HepG2 (cell line): Measurements from ENCODE around the gene NEAT1. TPM values are rescaled to one million over a fixed set of nuclear protein-coding genes. Genes with fewer than 3 reads are reported as not detected.

Source experiments
- ARID2 ChIP-seq: sonication (generic); formaldehyde crosslinking; IDR thresholded peaks from 2 replicates; pipeline ENCODE4 v1.8.1; 2022; ENCODE audit warnings: mild to moderate bottlenecking, missing genetic modification reagents, borderline replicate concordance
- CBX2 ChIP-seq, 2 experiments: fragments of 200-600 bp in 1 of 2; sonication (generic); formaldehyde crosslinking in 1 of 2; IDR thresholded peaks; 2 replicates each; pipeline versions ENCODE4 v1.7.0 to v1.8.1; 2018 to 2022; ENCODE audit warnings: low read depth in 2 of 2, low read length in 1 of 2, mild to moderate bottlenecking in 1 of 2, missing genetic modification reagents in 1 of 2
- EZH2 ChIP-seq: conservative IDR thresholded peaks from 2 replicates; pipeline ENCODE4 v1.6.1; 2012; ENCODE audit warnings: mild to moderate bottlenecking, low read depth, low read length, moderate library complexity
- FOXC1 ChIP-seq: sonication (generic); formaldehyde crosslinking; IDR thresholded peaks from 2 replicates; pipeline ENCODE4 v1.8.0; 2022; ENCODE audit warnings: mild to moderate bottlenecking, missing genetic modification reagents, borderline replicate concordance
- GATA4 ChIP-seq: sonication (generic); IDR thresholded peaks from 2 replicates; pipeline ENCODE4 v1.6.1; 2016; ENCODE audit warnings: antibody characterized with exemption, low read depth, borderline replicate concordance
- HMGXB3 ChIP-seq: sonication (generic); formaldehyde crosslinking; IDR thresholded peaks from 2 replicates; pipeline ENCODE4 v1.4.0; 2020; ENCODE audit warnings: missing genetic modification reagents, borderline replicate concordance
- KLF9 ChIP-seq: IDR thresholded peaks from 2 replicates; pipeline ENCODE4 v1.6.1; 2016; ENCODE audit warnings: low read depth
- LRRFIP1 ChIP-seq: sonication (generic); formaldehyde crosslinking; conservative IDR thresholded peaks from 2 replicates; pipeline ENCODE4 v1.4.0; 2020; ENCODE audit warnings: missing genetic modification reagents
- NFRKB ChIP-seq: fragments of 450-650 bp; IDR thresholded peaks from 2 replicates; pipeline ENCODE4 v1.6.1; 2017
- PAF1 ChIP-seq: IDR thresholded peaks from 2 replicates; pipeline ENCODE4 v1.6.1; 2016; ENCODE audit warnings: missing genetic modification reagents, missing compliant biosample characterization
- PTBP1 ChIP-seq: fragments of 200-400 bp; formaldehyde crosslinking; IDR thresholded peaks from 2 replicates; pipeline ENCODE4 v1.6.1; 2018; ENCODE audit warnings: low read length, low read depth; ENCODE audit not compliant: poor library complexity, severe bottlenecking
- SIN3A ChIP-seq: IDR thresholded peaks from 2 replicates; pipeline ENCODE4 v1.6.1; 2011; ENCODE audit warnings: low read depth, mild to moderate bottlenecking, control low read depth, low read length, borderline replicate concordance
- TCF7L2 ChIP-seq: IDR thresholded peaks from 2 replicates; pipeline ENCODE4 v1.6.1; 2011; ENCODE audit warnings: mild to moderate bottlenecking, low read depth, low read length, moderate library complexity
- ZFP36L2 ChIP-seq: sonication (generic); formaldehyde crosslinking; IDR thresholded peaks from 2 replicates; pipeline ENCODE4 v1.4.0; 2020; ENCODE audit warnings: missing genetic modification reagents
- ZNF260 ChIP-seq: sonication (generic); formaldehyde crosslinking; IDR thresholded peaks from 2 replicates; pipeline ENCODE4 v1.4.0; 2020; ENCODE audit warnings: missing genetic modification reagents, low read depth, mild to moderate bottlenecking, borderline replicate concordance
- ZNF335 ChIP-seq: sonication (generic); formaldehyde crosslinking; IDR thresholded peaks from 2 replicates; pipeline ENCODE4 v1.4.0; 2020; ENCODE audit warnings: missing genetic modification reagents
- ZNF501 ChIP-seq: sonication (generic); formaldehyde crosslinking; IDR thresholded peaks from 2 replicates; pipeline ENCODE4 v1.5.1; 2020; ENCODE audit warnings: mild to moderate bottlenecking, moderate library complexity, missing genetic modification reagents
- ZNF704 ChIP-seq: sonication (generic); formaldehyde crosslinking; IDR thresholded peaks from 2 replicates; pipeline ENCODE4 v1.8.1; 2023; ENCODE audit warnings: mild to moderate bottlenecking, inconsistent platforms, moderate library complexity, missing genetic modification reagents, borderline replicate concordance
- ZNF713 ChIP-seq: sonication (generic); formaldehyde crosslinking; IDR thresholded peaks from 2 replicates; pipeline ENCODE4 v1.4.0; 2020; ENCODE audit warnings: mild to moderate bottlenecking, missing genetic modification reagents
- ZNF720 ChIP-seq: sonication (generic); formaldehyde crosslinking; IDR thresholded peaks from 2 replicates; pipeline ENCODE4 v1.4.0; 2020; ENCODE audit warnings: missing genetic modification reagents
- ZNF790 ChIP-seq: sonication (generic); formaldehyde crosslinking; IDR thresholded peaks from 2 replicates; pipeline ENCODE4 v1.8.0; 2022; ENCODE audit warnings: missing genetic modification reagents, mild to moderate bottlenecking, borderline replicate concordance
- polyA plus RNA-seq, 8 experiments: library from polyadenylated mRNA; depleted of rRNA in 3 of 8; stranded (reverse) in 7 of 8; unstranded in 1 of 8; fragments of >200 nt; fragmentation: Illumina TruSeq in 4 of 8; extraction: Trizol in 4 of 8; gene quantifications; 2 replicates each; pipeline versions ENCODE4 v1.2.1 to v1.2.3, GENCODE V29; 2011 to 2016; ENCODE audit warnings: low read depth in 4 of 8, missing spikeins in 1 of 8, mixed read lengths in 1 of 8; ENCODE audit not compliant: insufficient read depth in 1 of 8
- total RNA-seq, 5 experiments: library from RNA; depleted of rRNA; stranded (reverse); fragments of >200 nt; fragmentation: Illumina TruSeq; extraction: Trizol; gene quantifications; 2 replicates each; pipeline ENCODE4 v1.2.3, GENCODE V29; 2016; ENCODE audit warnings: low read depth in 1 of 5

NEAT1 gene
- total and polyA plus RNA-seq, 2 of the 13 experiments (the other 11 are each of a cell fraction or from before 2014, with no cell fraction given), result 20.5 to 41.2 TPM

GRCh38 chr11:65429724-65430405, 7.3 kb downstream of the NEAT1 start (continued):
- no peak for TF ChIP-seq ZNF790
- no peak for TF ChIP-seq ZNF260 (CRISPR knock-in tag)
- TF ChIP-seq ZNF704 (CRISPR knock-in tag), result no peak
- TF ChIP-seq CBX2 (IDR thresholded peaks at IDR 0.05; ENCODE audit: low read depth, low read length), result no peak
- TF ChIP-seq CBX2 (CRISPR knock-in tag; IDR thresholded peaks at IDR 0.05; ENCODE audit: low read depth), result no peak
- 0 out of 2 replicates have a peak, but pooled peaks have one; percentile 32 for TF ChIP-seq SIN3A
- peak; percentile 88; the same call in 1 of the 2 replicates for TF ChIP-seq PAF1 (CRISPR knock-in tag)
- no peak for TF ChIP-seq ZNF720 (CRISPR knock-in tag)
- no peak for TF ChIP-seq ZFP36L2 (CRISPR knock-in tag)
- no peak for TF ChIP-seq LRRFIP1 (CRISPR knock-in tag)
- TF ChIP-seq ARID2 (CRISPR knock-in tag), result no peak
- TF ChIP-seq TCF7L2, result no peak
- no peak for TF ChIP-seq KLF9
- TF ChIP-seq ZNF713 (CRISPR knock-in tag), result no peak
- TF ChIP-seq EZH2, result no peak
- TF ChIP-seq PTBP1, result no peak
- no peak for TF ChIP-seq GATA4
- TF ChIP-seq NFRKB, result no peak
- no peak for TF ChIP-seq ZNF335 (CRISPR knock-in tag)
- no peak for TF ChIP-seq HMGXB3 (CRISPR knock-in tag)
- TF ChIP-seq FOXC1, result no peak
- no peak for TF ChIP-seq ZNF501 (CRISPR knock-in tag)
